ENCODE results near the gene DPP10. TPM values are rescaled to one million over a fixed set of nuclear protein-coding genes. Genes with fewer than 3 reads are reported as not detected.

The DPP10 gene
- total RNA-seq, 4 donors from 2014 or later: 0.13 to 2.8 (median 0.48) TPM; not detected in 1

DNA sequence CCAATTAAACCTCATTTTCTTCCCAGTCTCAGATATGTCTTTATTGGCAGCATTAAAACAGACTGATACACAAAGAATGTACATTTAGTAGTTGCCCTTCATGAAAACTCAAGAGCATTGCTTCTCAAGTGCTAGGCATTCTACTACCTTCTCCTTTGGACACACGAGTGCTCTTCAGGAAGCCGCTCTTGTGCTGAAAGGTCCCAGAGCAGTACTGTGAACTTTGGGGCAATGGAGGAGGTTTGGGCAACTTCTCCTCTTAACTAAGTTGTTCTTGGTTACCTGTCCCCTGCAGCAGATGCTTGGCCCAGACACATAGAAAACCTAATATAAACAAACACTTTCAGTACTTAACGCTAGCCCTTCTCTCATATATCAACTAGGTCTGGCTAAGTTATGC lies 362.8 kb downstream of the DPP10 start:
- ATAC-seq (ENCODE audit: low FRiP score) (no peak), DNase-seq (ENCODE audit: low spot score) (no peak)
- TF ChIP-seq, protein P1, sequence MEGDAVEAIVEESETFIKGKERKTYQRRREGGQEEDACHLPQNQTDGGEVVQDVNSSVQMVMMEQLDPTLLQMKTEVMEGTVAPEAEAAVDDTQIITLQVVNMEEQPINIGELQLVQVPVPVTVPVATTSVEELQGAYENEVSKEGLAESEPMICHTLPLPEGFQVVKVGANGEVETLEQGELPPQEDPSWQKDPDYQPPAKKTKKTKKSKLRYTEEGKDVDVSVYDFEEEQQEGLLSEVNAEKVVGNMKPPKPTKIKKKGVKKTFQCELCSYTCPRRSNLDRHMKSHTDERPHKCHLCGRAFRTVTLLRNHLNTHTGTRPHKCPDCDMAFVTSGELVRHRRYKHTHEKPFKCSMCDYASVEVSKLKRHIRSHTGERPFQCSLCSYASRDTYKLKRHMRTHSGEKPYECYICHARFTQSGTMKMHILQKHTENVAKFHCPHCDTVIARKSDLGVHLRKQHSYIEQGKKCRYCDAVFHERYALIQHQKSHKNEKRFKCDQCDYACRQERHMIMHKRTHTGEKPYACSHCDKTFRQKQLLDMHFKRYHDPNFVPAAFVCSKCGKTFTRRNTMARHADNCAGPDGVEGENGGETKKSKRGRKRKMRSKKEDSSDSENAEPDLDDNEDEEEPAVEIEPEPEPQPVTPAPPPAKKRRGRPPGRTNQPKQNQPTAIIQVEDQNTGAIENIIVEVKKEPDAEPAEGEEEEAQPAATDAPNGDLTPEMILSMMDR (IDR thresholded peaks at IDR 0.05): no peak

DNA sequence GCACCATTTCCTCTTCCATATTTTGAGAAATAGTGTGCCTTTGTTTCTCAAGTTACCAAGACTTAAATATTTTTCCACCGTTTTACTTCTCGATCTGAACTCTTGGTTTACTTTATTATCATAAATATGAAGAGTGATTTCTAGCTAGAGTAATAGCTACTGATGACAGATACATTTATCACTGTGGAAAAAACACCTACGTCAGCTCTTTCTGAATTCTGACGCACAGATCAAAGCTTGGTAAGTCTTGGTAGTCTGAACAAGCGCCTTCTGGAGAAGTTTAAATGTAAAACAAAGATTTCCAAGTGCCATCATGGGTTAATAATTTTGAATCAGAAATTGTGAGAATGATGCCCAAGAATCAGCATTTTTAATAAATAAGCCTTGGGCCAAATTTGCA lies 367.7 kb downstream of the DPP10 start:
- TF ChIP-seq, protein P1 (IDR thresholded peaks at IDR 0.05): no peak
- ATAC-seq (ENCODE audit: low FRiP score): no peak
- no peak for DNase-seq (ENCODE audit: low spot score)

DNA sequence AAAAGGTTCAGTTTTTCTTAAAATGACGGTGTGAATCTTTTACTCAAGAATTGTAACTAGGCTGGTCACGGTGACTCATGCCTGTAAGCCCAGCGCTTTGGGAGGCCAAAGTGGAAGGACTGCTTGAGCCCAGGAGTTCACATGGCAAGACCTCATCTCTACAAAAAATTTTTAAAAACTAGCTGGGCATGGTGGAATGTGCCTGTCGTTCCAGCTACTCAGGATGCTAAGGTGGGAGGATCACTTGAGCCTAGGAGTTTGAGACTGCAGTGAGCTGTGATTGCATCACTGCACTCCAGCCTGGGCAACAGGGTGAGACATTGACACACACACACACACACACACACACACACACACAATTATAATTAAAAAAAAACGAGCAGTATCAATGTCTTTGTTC lies 369.8 kb downstream of the DPP10 start:
- ATAC-seq (ENCODE audit: low FRiP score) (no peak), DNase-seq (ENCODE audit: low spot score) (no peak)
- TF ChIP-seq, protein P1 (IDR thresholded peaks at IDR 0.05): no peak

DNA sequence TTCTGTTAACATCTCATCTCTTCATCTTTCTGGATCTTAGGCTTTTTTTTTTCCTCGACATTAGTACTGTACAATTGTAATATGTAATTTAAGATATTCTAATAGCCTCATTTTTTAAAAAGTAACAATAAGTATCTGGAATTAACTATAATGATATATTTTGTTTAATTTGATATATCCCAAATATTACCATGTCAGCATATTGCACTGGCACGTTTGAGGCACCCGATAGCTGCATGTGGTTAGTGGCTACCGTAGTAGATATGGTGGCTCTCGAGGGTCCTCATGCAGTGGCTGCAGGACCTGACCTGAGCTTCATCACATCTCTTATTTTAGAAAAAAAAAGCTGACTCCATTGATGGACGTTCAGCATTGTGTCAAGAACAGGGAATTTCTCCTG lies 371.9 kb downstream of the DPP10 start:
- DNase-seq (ENCODE audit: low spot score): no peak
- ATAC-seq (ENCODE audit: low FRiP score): no peak
- TF ChIP-seq, protein P1 (IDR thresholded peaks at IDR 0.05): no peak

DNA sequence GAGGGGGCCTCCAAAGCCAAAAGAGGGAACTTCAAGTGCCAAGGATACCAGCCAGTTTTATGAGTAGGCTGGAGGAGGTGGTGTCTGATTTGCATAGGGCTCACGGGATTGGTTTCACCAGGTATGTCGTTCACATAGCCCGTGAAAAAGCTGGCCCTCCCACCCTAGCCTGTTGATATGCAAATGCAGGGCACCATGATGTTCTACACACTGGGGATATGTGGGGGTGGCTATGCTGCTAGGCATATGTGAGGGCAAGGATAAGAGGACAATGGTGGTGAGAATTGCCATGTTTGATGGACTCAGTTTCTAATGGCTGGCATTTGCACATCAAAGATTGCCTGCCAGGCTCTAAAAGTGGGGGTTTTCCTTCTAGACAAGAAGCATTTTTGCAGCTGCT lies 378.6 kb downstream of the DPP10 start:
- no peak for ATAC-seq (ENCODE audit: low FRiP score)
- TF ChIP-seq, protein P1 (IDR thresholded peaks at IDR 0.05): no peak
- DNase-seq (ENCODE audit: low spot score): no peak

DNA sequence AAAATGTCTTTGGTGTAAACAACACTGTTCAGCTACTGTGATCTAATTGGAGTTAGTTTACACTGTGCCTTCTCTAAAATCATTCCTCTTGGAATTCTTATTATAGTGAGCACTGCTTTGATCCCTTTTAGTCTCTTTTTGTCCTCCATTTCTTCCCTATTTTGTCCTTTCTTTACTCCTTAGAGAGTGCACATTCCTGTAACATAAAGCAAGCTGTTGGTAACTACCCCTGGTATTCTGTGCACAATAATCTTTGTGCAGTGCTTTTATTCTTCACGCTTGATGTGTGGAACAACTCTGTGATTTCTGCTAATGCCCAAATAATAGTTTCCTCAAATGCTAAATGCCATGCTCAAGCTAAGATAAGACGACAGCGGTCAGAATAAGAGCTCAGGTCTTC lies 401.5 kb downstream of the DPP10 start:
- TF ChIP-seq, protein P1 (IDR thresholded peaks at IDR 0.05): no peak
- no peak for DNase-seq (ENCODE audit: low spot score)
- ATAC-seq (ENCODE audit: low FRiP score): no peak

DNA sequence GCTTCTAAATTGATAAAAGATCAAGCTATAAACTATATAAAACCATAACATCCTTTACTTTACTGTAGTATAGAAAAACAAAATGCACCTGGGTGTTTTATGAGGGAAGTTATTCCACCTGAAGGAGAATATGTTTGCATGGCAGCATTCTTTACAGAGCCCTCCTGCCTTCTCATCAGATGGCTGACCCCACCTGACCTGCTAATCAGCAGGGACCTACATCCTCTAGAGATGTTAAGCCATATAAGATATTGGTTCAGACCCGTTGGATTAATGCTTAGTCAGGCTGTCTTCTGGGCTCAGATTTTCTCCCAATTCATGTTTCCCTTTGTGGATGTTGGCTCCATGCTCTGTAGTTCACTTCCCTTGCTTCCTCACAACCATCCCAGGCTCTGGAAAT lies 414.8 kb downstream of the DPP10 start:
- TF ChIP-seq, protein P1 (IDR thresholded peaks at IDR 0.05): no peak
- no peak for ATAC-seq (ENCODE audit: low FRiP score)
- no peak for DNase-seq (ENCODE audit: low spot score)

Measured in omental fat pad (tissue), 4 donors.